Measurements from ENCODE around the gene EI24.

- no peak for TF ChIP-seq POLR2A (IDR thresholded peaks at IDR 0.05; ENCODE audit: low read depth, low read length)
- TF ChIP-seq EZH2 (IDR thresholded peaks at IDR 0.05; ENCODE audit: borderline replicate concordance, low read depth, low read length, severe bottlenecking) = no peak
These were observed 16.4 kb upstream of the EI24 start for GRCh38 chr11:125552927-125553326.
